Aorta (tissue), 5 donors: ENCODE measurements around the gene MPV17. TPM values are rescaled to one million over a fixed set of nuclear protein-coding genes. Genes with fewer than 3 reads are reported as not detected.

Experiments used
- ATAC-seq: fragments of 200-7000 bp; cut with Tn5 transposase; one replicate; pipeline ENCODE4 v1.9.1; 2022; ENCODE audit warnings: moderate library complexity; ENCODE audit not compliant: low FRiP score
- DNase-seq, 2 donors: peaks; one replicate each; pipeline ENCODE4 v3.0.0-alpha.2; 2020
- H3K27ac ChIP-seq, 2 donors: one replicate each; pipeline ENCODE4 v1.5.1; 2013; ENCODE audit warnings: low read length in 2 of 2, mild to moderate bottlenecking in 2 of 2, moderate library complexity in 2 of 2, control low read depth in 1 of 2, inconsistent platforms in 1 of 2, low read depth in 1 of 2
- H3K27me3 ChIP-seq, 2 donors: one replicate each; pipeline ENCODE4 v1.6.1; 2013; ENCODE audit warnings: control low read depth in 1 of 2, low read length in 1 of 2, mild to moderate bottlenecking in 1 of 2, moderate library complexity in 1 of 2; ENCODE audit not compliant: insufficient read depth in 2 of 2, control insufficient read depth in 1 of 2
- H3K36me3 ChIP-seq, 2 donors: one replicate each; pipeline ENCODE4 v1.6.1; 2013; ENCODE audit warnings: control low read depth in 1 of 2, low read length in 1 of 2, mild to moderate bottlenecking in 1 of 2; ENCODE audit not compliant: insufficient read depth in 2 of 2, control insufficient read depth in 1 of 2
- H3K4me1 ChIP-seq, 2 donors: one replicate each; pipeline ENCODE4 v1.6.1; 2013; ENCODE audit warnings: low read length in 2 of 2, control low read depth in 1 of 2, mild to moderate bottlenecking in 1 of 2, moderate library complexity in 1 of 2; ENCODE audit not compliant: insufficient read depth in 2 of 2, control insufficient read depth in 1 of 2
- H3K4me3 ChIP-seq, 2 donors: one replicate each; pipeline ENCODE4 v1.5.1; 2013; ENCODE audit warnings: low read length in 2 of 2, control low read depth in 1 of 2, mild to moderate bottlenecking in 1 of 2
- H3K9me3 ChIP-seq: one replicate; pipeline ENCODE4 v1.6.1; 2013; ENCODE audit warnings: mild to moderate bottlenecking, low read length; ENCODE audit not compliant: control insufficient read depth
- WGBS, 2 donors: extraction: QIAGEN DNeasy Blood & Tissue Kit; methylation state at CpG; one replicate each; pipeline ENCODE4 v1.1.7; 2013; 5-methylcytosine and 5-hydroxymethylcytosine counted together
- intact Hi-C, 2 donors: fragments of 100-400 bp; cut with DNase I; formaldehyde crosslinking; loops; one replicate each; pipeline versions ENCODE4 v1.14.2 to v1.15.0; 2022
- polyA plus RNA-seq, 2 donors: library from polyadenylated mRNA; stranded (reverse); fragments of 200-250 nt; gene quantifications; one replicate each; pipeline ENCODE4 v1.2.3, GENCODE V29; 2013
- total RNA-seq, 2 donors: library from RNA; stranded (reverse); fragmentation: NEBNext Ultra II Directional; extraction: Animal tissue kit (Norgen Biotek cat#: 25700); gene quantifications; one replicate each; pipeline ENCODE4 v1.2.1, GENCODE V29; 2021
- donor health status: healthy with polysubstance abuse.
- donor health status: Bipolar disorder and iron deficiency.
- donor health status: DM: no; HTN: no; CAD: no.
- donor health status: DM: no; HTN: no; CAD: no.
- donor health status: DM: yes; HTN: yes; CAD: no.

The MPV17 gene
- total and polyA plus RNA-seq, 4 donors: 47.5 to 80.6 (median 59.3) TPM

DNA sequence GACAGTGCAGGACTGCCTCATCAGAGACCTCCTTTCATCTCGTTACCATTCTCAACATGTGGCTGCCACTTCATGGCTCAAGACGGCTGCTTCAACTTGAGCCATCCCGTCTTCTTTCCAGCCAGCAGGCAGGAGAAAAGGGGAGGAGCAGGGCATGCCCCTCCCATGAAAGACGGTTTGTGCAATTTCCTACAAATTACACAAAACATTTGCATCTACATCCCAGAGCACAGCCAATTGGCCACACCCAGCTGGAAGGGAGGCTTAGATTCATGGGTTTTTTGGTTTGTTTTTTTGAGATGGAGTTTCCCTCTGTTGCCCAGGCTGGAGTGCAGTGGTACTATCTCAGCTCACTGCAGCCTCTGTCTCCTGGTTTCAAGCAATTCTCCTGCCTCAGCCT is 26.4 kb downstream of the MPV17 start:
- no peaks in the 10 kb centered on the region for H3K27me3 ChIP-seq
- H3K4me3 ChIP-seq: no peak overlapping the region
- intact Hi-C loops: no loop called here
- no peak for ATAC-seq
- peaks cover 0 to 4% of the 10 kb centered on the region in 2 donors for H3K4me1 ChIP-seq
- no peak overlapping the region for H3K27ac ChIP-seq
- H3K36me3 ChIP-seq: no peaks in the 10 kb centered on the region
- no peaks in the 10 kb centered on the region for H3K9me3 ChIP-seq
- WGBS, 2 donors: 41 to 49% methylated on average over 4 of the region's 4 CpGs
- no peak for DNase-seq

DNA sequence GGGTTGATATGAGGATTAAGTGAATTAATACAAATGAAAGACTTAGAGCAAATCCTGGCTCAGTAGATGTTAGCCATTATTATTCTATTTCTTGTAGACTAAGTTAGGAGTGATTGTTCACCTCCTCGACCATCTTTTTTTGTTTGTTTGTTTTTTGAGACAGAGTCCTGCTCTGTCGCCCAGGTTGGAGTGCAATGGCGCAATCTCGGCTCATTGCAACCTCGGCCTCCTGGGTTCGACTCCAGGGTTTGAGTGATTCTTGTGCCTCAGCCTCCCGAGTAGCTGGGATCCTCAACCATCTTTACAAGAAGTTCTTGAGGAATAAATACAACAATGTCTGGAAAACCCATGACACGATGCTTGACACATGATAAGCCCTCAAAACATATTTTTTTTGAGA is 28.0 kb downstream of the MPV17 start:
- Histone ChIP-seq H3K27ac (no peak overlapping the region), H3K9me3 (no peaks in the 10 kb centered on the region), H3K27me3 (no peaks in the 10 kb centered on the region), H3K4me1 (peaks cover 0 to 4% of the 10 kb centered on the region in 2 donors), H3K4me3 (no peak overlapping the region), H3K36me3 (no peaks in the 10 kb centered on the region)
- DNase-seq (no peak), ATAC-seq (no peak)
- intact Hi-C loops: no loop called here
- 87 to 88% methylated on average over 8 of the region's 8 CpGs for WGBS, 2 donors

DNA sequence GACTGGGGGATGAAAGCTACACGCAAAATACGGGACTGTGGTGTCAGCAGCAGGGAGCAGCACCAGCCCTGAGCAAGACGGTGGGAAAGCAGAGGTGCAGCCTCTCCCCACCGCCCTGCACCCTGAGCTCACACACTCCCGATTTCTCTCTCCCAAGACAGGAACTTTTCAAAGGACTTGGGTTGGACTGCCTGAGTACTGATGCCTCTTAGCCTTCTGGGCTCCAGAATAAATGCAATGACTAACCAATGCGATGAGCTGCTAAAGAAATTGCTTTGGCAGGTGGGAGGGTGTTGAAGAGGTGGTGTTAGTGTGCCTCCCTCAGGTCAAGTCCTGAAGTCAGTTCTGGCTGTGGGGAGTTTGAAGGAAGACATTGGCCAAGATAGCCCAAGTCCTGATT is 31.0 kb downstream of the MPV17 start:
- ATAC-seq (no peak), DNase-seq (no peak)
- H3K9me3 ChIP-seq: no peaks in the 10 kb centered on the region
- no peaks in the 10 kb centered on the region for H3K27me3 ChIP-seq
- H3K4me3 ChIP-seq: no peak overlapping the region
- 20 to 21% methylated on average over 6 of the region's 6 CpGs for WGBS, 2 donors
- peaks cover 0 to 4% of the 10 kb centered on the region in 2 donors for H3K4me1 ChIP-seq
- no peaks in the 10 kb centered on the region for H3K36me3 ChIP-seq
- intact Hi-C loops: no loop called here
- H3K27ac ChIP-seq: no peak overlapping the region

DNA sequence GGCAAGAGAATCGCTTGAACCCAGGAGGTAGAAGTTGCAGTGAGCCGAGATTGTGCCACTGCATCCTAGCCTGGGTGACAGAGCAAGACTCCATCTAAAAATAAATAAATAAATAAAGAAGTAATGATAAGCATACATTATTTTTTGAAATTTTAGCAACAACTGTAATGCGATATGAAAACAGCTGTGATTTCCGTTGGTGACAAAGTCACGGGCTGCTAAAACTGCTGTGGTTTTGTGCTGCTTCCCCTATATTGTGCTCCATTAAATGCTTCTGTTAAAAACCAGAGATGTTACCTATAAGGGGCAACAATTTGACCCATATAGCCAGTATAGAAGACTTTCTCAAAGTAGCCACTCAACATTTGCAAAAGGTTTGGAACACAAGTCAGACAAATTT is 32.3 kb downstream of the MPV17 start:
- no peak overlapping the region for H3K27ac ChIP-seq
- H3K4me3 ChIP-seq: no peak overlapping the region
- H3K27me3 ChIP-seq: no peaks in the 10 kb centered on the region
- 85 to 92% methylated on average over 5 of the region's 5 CpGs for WGBS, 2 donors
- H3K4me1 ChIP-seq: peaks cover 0 to 4% of the 10 kb centered on the region in 2 donors
- intact Hi-C loops: no loop called here
- ATAC-seq (no peak), DNase-seq (no peak)
- H3K9me3 ChIP-seq: no peaks in the 10 kb centered on the region
- H3K36me3 ChIP-seq: no peaks in the 10 kb centered on the region

DNA sequence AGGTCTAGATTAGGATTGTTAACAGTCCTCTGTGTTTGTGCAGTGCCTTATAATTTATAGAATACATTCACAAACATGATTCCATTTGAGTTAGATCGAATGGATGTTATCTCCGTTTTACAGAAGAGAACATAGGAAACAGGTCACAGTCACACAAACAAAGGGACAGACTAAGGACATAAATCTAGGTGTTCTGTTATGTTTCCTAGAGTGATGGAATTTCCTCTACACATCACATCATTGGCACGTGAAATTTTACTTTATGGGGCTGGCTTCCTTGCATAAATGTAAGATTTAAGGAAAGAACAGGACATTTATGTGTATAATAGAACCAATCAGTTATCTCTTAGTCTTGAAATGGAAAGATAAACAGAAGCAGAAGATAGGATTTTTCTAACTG is 34.3 kb downstream of the MPV17 start:
- Histone ChIP-seq H3K27ac (no peak overlapping the region), H3K4me1 (peaks cover 0 to 4% of the 10 kb centered on the region in 2 donors), H3K9me3 (no peaks in the 10 kb centered on the region), H3K36me3 (no peaks in the 10 kb centered on the region), H3K27me3 (no peaks in the 10 kb centered on the region), H3K4me3 (no peak overlapping the region)
- ATAC-seq (no peak), DNase-seq (no peak)
- intact Hi-C loops: loop anchor here in 1 of 2 donors (10.0 kb wide), 1 partner anchor 324 kb away; no protein-coding TSS in a partner anchor
- WGBS, 2 donors: 9 to 18% methylated on average over 3 of the region's 3 CpGs

DNA sequence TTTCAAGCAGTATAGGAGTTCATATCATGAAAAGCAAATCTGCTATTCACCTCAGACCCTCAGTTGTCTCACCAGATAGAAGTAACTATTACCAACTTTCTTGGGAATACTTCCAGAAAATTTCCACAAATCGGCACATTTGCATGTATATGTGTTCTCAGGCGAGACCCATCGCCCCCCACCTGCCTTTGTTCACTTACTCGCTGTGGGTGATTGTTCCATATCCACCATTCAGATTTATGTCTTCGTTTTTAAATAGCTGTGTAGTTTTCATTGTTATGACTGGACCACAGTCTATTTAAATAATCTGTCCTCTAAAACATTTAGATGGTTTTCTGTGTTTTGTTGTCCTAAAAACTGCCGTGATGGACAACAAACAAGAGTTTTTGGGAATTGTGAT is 37.4 kb downstream of the MPV17 start:
- H3K4me3 ChIP-seq: no peak overlapping the region
- intact Hi-C loops: loop anchor here in 1 of 2 donors (10.0 kb wide), 1 partner anchor 321 kb away; no protein-coding TSS in a partner anchor

DNA sequence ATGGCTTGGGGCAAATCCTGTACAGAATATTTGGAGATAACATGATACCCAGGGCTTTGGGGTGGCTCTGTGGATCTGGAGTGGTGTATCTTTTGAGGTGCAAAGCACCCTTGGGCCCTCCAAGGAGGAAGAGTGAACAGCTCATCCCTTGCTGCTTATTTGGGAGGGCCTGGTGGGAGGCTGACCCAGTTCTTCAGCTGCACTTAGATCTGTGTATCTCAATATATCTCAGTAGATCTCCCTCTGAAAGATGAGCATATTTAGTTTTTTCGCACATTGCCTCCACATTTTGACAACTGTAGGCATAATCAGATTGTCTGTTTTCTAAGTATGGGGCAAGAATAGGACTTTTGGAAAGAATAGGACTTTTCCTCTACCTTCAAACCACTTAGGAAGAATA is 37.9 kb downstream of the MPV17 start:
- H3K4me3 ChIP-seq: no peak overlapping the region
- ATAC-seq (no peak), DNase-seq (no peak)
- H3K4me1 ChIP-seq: no peaks in the 10 kb centered on the region
- H3K36me3 ChIP-seq: no peaks in the 10 kb centered on the region
- intact Hi-C loops: loop anchor here (5.0 to 10.0 kb wide), 3 partner anchors 113 to 323 kb away; no protein-coding TSS in a partner anchor
- 90 to 97% methylated on average over 1 of the region's 1 CpG for WGBS, 2 donors
- H3K27me3 ChIP-seq: no peaks in the 10 kb centered on the region
- H3K9me3 ChIP-seq: no peaks in the 10 kb centered on the region
- H3K27ac ChIP-seq: no peak overlapping the region

More for the DNA sequence above, 37.4 kb downstream of the MPV17 start:
- Histone ChIP-seq H3K4me1 (no peaks in the 10 kb centered on the region), H3K27ac (no peak overlapping the region), H3K27me3 (no peaks in the 10 kb centered on the region), H3K9me3 (no peaks in the 10 kb centered on the region), H3K36me3 (no peaks in the 10 kb centered on the region)
- DNase-seq: no peak
- ATAC-seq: no peak
- WGBS, 2 donors: 61 to 66% methylated on average over 6 of the region's 6 CpGs

DNA sequence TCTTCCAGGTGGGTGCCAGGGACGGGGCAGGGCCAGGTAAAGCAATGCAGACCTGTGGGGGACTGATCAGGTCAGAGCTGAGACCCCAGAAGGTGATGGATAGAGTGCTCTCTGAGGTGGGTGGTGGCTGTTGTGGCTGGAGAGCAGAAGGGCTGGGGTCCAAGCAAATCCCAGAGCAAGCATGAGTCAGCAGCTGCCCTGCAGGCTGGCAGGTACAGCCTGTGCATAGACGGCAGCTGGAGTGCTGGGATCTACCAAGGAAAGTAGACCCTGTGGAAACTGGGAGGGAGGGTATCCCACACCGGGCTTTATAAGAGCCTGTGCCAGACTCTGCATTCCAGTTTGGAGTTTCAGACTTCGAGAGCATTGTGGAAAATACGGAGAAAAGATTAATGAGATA is 40.0 kb downstream of the MPV17 start:
- H3K4me1 ChIP-seq: no peaks in the 10 kb centered on the region
- WGBS, 2 donors: 17 to 27% methylated on average over 5 of the region's 5 CpGs
- H3K27ac ChIP-seq: no peak overlapping the region
- H3K27me3 ChIP-seq: no peaks in the 10 kb centered on the region
- no peaks in the 10 kb centered on the region for H3K36me3 ChIP-seq
- no peaks in the 10 kb centered on the region for H3K9me3 ChIP-seq
- no peak overlapping the region for H3K4me3 ChIP-seq
- ATAC-seq (no peak), DNase-seq (no peak)
- intact Hi-C loops: loop anchor here (5.0 to 10.0 kb wide), 3 partner anchors 111 to 321 kb away; no protein-coding TSS in a partner anchor

DNA sequence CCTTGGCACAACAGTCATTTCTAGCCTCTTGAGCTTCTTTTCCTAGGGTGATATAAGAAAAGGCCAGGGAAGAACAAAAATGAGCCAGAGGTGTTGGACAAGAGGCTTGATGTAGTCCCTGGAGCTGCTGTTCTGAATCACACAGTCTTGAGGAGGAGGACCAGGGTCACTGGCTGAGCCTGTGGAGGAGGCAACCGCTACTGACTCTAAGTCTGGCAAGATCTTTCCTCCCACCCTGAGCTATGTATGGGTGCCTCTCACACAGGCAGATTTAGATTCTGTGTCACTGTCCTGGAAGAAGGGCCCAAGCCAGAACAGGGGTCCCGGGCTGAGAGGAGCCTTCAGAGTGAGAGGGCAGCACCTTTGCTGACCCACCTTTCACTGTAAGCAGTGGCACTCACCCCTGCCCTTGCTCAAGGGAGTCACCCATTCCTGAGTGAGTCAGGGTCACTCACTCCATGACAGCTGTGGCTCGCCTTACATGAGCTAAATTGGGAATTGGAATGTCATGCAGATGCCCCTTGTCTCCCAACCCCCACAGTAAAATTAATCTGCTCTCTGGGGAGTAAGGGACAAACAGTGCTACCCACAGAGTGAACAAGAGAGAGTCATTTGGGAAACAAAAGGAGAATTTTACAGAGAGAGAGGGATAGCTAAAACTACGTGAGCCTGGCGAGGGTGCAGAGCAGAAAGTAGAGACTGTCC is 40.9 kb downstream of the MPV17 start, which contains the start of gene TRIM54:
Gene TRIM54 (plus strand): TSS at position 575 of the 705 bp plus-strand sequence. CDS start 303 bp downstream, outside the sequence.
- H3K27ac ChIP-seq: no peak within 1 kb of the TSS
- DNase-seq: no peak
- 63% methylated on average over 5 of the region's 5 CpGs for WGBS, 2 donors
- peak; percentile 26 for ATAC-seq
- H3K27me3 ChIP-seq: no peaks in the 10 kb centered on the region
- H3K4me1 ChIP-seq: no peaks in the 10 kb centered on the region
- intact Hi-C loops: loop anchor here (2.0 to 10.0 kb wide), 5 partner anchors 110 to 320 kb away; no protein-coding TSS in a partner anchor
- no peak within 1 kb of the TSS for H3K4me3 ChIP-seq
- H3K36me3 ChIP-seq: no peaks in the 10 kb centered on the region
- no peaks in the 10 kb centered on the region for H3K9me3 ChIP-seq
